MM.1S (cell line): Measurements from ENCODE around the gene FARS2.

Experiments used
- DNase-seq: peaks from one replicate; pipeline ENCODE4 v3.0.0-alpha.2; 2015
- H2AFZ ChIP-seq: fragments of 300-600 bp; sonication (generic); 2 replicates; pipeline ENCODE4 v1.6.0; 2016; ENCODE audit warnings: antibody characterized with exemption, low read length
- H3F3A ChIP-seq: fragments of 300-600 bp; sonication (generic); 2 replicates; pipeline ENCODE4 v1.6.1; 2016; ENCODE audit warnings: mild to moderate bottlenecking, antibody characterized with exemption, low read length, moderate library complexity, mixed read lengths; ENCODE audit not compliant: insufficient read depth
- H3K27ac ChIP-seq: fragments of 300-600 bp; sonication (generic); 2 replicates; pipeline ENCODE4 v1.5.1; 2016; ENCODE audit warnings: mild to moderate bottlenecking, low read length
- H3K27me3 ChIP-seq: fragments of 300-600 bp; sonication (generic); replicated peaks from 2 replicates; pipeline ENCODE4 v1.6.0; 2016; ENCODE audit warnings: low read length; ENCODE audit not compliant: insufficient read depth
- H3K36me3 ChIP-seq: fragments of 300-600 bp; sonication (generic); replicated peaks from 2 replicates; pipeline ENCODE4 v1.6.1; 2016; ENCODE audit warnings: mild to moderate bottlenecking, low read length, mixed read lengths; ENCODE audit not compliant: insufficient read depth
- H3K4me1 ChIP-seq: fragments of 300-600 bp; sonication (generic); 2 replicates; pipeline ENCODE4 v1.6.1; 2016; ENCODE audit warnings: low read length, mixed read lengths
- H3K4me2 ChIP-seq: fragments of 300-600 bp; sonication (generic); 2 replicates; pipeline ENCODE4 v1.6.0; 2016; ENCODE audit warnings: low read depth, low read length
- H3K4me3 ChIP-seq: fragments of 300-600 bp; sonication (generic); 2 replicates; pipeline ENCODE4 v1.5.1; 2016; ENCODE audit warnings: low read length, mixed read lengths
- H3K79me2 ChIP-seq: fragments of 300-600 bp; sonication (generic); 2 replicates; pipeline ENCODE4 v1.6.1; 2016; ENCODE audit warnings: mixed run types, low read length, mixed read lengths
- H3K9ac ChIP-seq: fragments of 300-600 bp; sonication (generic); 2 replicates; pipeline ENCODE4 v1.6.1; 2016; ENCODE audit warnings: low read length, mixed read lengths
- H3K9me2 ChIP-seq: fragments of 300-600 bp; sonication (generic); replicated peaks from 2 replicates; pipeline ENCODE4 v1.6.1; 2016; ENCODE audit warnings: mild to moderate bottlenecking, low read length, mixed read lengths; ENCODE audit not compliant: insufficient read depth
- H3K9me3 ChIP-seq: fragments of 300-600 bp; sonication (generic); replicated peaks from 2 replicates; pipeline ENCODE4 v1.6.1; 2016; ENCODE audit warnings: mild to moderate bottlenecking, low read length, mixed read lengths; ENCODE audit not compliant: insufficient read depth
- H4K20me1 ChIP-seq: fragments of 300-600 bp; sonication (generic); 2 replicates; pipeline ENCODE4 v1.6.1; 2016; ENCODE audit warnings: mild to moderate bottlenecking, low read length, moderate library complexity, mixed read lengths; ENCODE audit not compliant: insufficient read depth
- EZH2 ChIP-seq: fragments of 300-600 bp; sonication (generic); optimal IDR thresholded peaks from 2 replicates; pipeline ENCODE3; 2017; ENCODE audit warnings: low read depth, mild to moderate bottlenecking, antibody characterized with exemption, low read length, mixed read lengths
- EZH2phosphoT487 ChIP-seq: fragments of 300-600 bp; sonication (generic); IDR thresholded peaks from 2 replicates; pipeline ENCODE4 v1.6.1; 2018; ENCODE audit warnings: antibody characterized with exemption, low read length
- TF ChIP-seq, protein P1 (sequence below): fragments of 300-600 bp; sonication (generic); IDR thresholded peaks from 2 replicates; pipeline ENCODE4 v1.5.1; 2016; ENCODE audit warnings: antibody characterized with exemption, low read length, mixed read lengths

FARS2 gene

GRCh38 chr6:5373430-5373829 lies 112.1 kb downstream of the FARS2 start:
- no peaks in the 10 kb centered on the region for H3K9me2 ChIP-seq
- DNase-seq = no peak
- H3K4me2 ChIP-seq = no peak overlapping the region
- H4K20me1 ChIP-seq = no peaks in the 10 kb centered on the region
- no peak overlapping the region for H2AFZ ChIP-seq
- no peak overlapping the region for H3K4me3 ChIP-seq
- no peaks in the 10 kb centered on the region for H3K36me3 ChIP-seq
- H3K27me3 ChIP-seq = no peaks in the 10 kb centered on the region
- no peak overlapping the region for H3K27ac ChIP-seq
- TF ChIP-seq EZH2phosphoT487 = no peak
- TF ChIP-seq, protein P1, sequence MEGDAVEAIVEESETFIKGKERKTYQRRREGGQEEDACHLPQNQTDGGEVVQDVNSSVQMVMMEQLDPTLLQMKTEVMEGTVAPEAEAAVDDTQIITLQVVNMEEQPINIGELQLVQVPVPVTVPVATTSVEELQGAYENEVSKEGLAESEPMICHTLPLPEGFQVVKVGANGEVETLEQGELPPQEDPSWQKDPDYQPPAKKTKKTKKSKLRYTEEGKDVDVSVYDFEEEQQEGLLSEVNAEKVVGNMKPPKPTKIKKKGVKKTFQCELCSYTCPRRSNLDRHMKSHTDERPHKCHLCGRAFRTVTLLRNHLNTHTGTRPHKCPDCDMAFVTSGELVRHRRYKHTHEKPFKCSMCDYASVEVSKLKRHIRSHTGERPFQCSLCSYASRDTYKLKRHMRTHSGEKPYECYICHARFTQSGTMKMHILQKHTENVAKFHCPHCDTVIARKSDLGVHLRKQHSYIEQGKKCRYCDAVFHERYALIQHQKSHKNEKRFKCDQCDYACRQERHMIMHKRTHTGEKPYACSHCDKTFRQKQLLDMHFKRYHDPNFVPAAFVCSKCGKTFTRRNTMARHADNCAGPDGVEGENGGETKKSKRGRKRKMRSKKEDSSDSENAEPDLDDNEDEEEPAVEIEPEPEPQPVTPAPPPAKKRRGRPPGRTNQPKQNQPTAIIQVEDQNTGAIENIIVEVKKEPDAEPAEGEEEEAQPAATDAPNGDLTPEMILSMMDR = no peak
- TF ChIP-seq EZH2 = no peak
- no peaks in the 10 kb centered on the region for H3K9me3 ChIP-seq
- no peaks in the 10 kb centered on the region for H3K79me2 ChIP-seq
- H3F3A ChIP-seq = no peaks in the 10 kb centered on the region
- no peak overlapping the region for H3K9ac ChIP-seq
- no peaks in the 10 kb centered on the region for H3K4me1 ChIP-seq

DNA sequence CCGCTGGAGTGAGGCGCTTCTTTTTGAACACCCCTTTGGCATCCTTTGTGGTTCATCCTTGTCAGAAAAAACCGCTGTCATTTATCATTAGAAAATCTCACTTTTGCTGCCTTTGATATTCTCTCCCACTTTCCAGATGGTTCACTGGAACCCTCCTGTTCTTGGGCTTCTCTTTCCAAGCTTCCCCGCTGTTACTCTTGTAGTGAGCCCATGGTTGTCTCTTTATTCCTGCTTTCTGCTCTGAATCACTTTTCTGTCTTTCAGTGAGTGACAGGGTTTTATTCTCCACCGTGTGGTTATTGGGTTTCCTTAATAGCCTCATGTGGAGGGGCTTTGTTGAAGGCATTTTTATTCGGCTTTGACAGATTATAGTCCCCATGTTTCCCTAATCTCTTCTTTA lies 117.0 kb downstream of the FARS2 start:
- Histone ChIP-seq H3K4me3 (no peak overlapping the region), H3K9ac (no peak overlapping the region), H3K36me3 (no peaks in the 10 kb centered on the region), H2AFZ (no peak overlapping the region), H3K4me2 (no peak overlapping the region), H3K27me3 (no peaks in the 10 kb centered on the region), H3K79me2 (no peaks in the 10 kb centered on the region), H3K9me3 (no peaks in the 10 kb centered on the region), H3F3A (no peaks in the 10 kb centered on the region), H3K27ac (no peak overlapping the region), H3K4me1 (no peaks in the 10 kb centered on the region), H4K20me1 (no peaks in the 10 kb centered on the region), H3K9me2 (no peaks in the 10 kb centered on the region)
- DNase-seq = no peak
- TF ChIP-seq EZH2 = no peak
- TF ChIP-seq EZH2phosphoT487 = no peak
- TF ChIP-seq, protein P1 = no peak

- TF ChIP-seq, protein P1 = peak; percentile 76
- TF ChIP-seq EZH2 = no peak
- Histone ChIP-seq H4K20me1 (no peaks in the 10 kb centered on the region), H3K27ac (no peak overlapping the region), H3F3A (no peaks in the 10 kb centered on the region), H3K4me2 (no peak overlapping the region), H3K4me3 (no peak overlapping the region), H3K9ac (no peak overlapping the region), H2AFZ (no peak overlapping the region), H3K27me3 (no peaks in the 10 kb centered on the region), H3K4me1 (no peaks in the 10 kb centered on the region), H3K9me2 (no peaks in the 10 kb centered on the region), H3K79me2 (no peaks in the 10 kb centered on the region), H3K9me3 (no peaks in the 10 kb centered on the region), H3K36me3 (no peaks in the 10 kb centered on the region)
- peak; percentile 56 for DNase-seq
Measured at GRCh38 chr6:5379647-5380242, 118.4 kb downstream of the FARS2 start.
